ENCODE results near the gene HSBP1. TPM values are rescaled to one million over a fixed set of nuclear protein-coding genes. Genes with fewer than 3 reads are reported as not detected.

The HSBP1 gene
- 155 and 380 TPM in 2 replicates for total RNA-seq (ENCODE audit: low replicate concordance)

GRCh38 chr16:83807710-83808572, at the start of gene HSBP1:
HSBP1 (plus strand) TSS chr16:83807978; CDS start chr16:83808077, 99 bp downstream.

Other genes starting within 250 kb of the HSBP1 start
- gene MLYCD, start 91.1 kb downstream of the HSBP1 start, total RNA-seq (ENCODE audit: low replicate concordance) = 2.2 and 5.9 TPM in 2 replicates
- gene OSGIN1, start 145.3 kb downstream of the HSBP1 start, total RNA-seq (ENCODE audit: low replicate concordance) = 0.59 and 1.6 TPM in 2 replicates
- 0.12 and 0.53 TPM in 2 replicates for gene NECAB2, start 160.3 kb downstream of the HSBP1 start, total RNA-seq (ENCODE audit: low replicate concordance)
- not detected in 2 replicates for gene SLC38A8, start 234.8 kb downstream of the HSBP1 start, total RNA-seq (ENCODE audit: low replicate concordance)

Measured in smooth muscle cell of the coronary artery (primary cell).